Hepatocyte (in vitro differentiated cells): ENCODE data around the gene NCF4. TPM values are rescaled to one million over a fixed set of nuclear protein-coding genes. Genes with fewer than 3 reads are reported as not detected.

Experiments used
- DNase-seq: peaks from one replicate; pipeline ENCODE4 v3.0.0-alpha.2; 2016; ENCODE audit warnings: low spot score
- H2AFZ ChIP-seq: fragments of 200-600 bp; sonication (generic); 2 replicates; pipeline ENCODE4 v1.6.0; 2016; ENCODE audit warnings: antibody characterized with exemption, mild to moderate bottlenecking
- H3K27ac ChIP-seq: fragments of 200-600 bp; sonication (generic); 2 replicates; pipeline ENCODE4 v1.5.1; 2016; ENCODE audit warnings: mild to moderate bottlenecking
- H3K27me3 ChIP-seq: fragments of 200-600 bp; sonication (generic); 2 replicates; pipeline ENCODE4 v1.6.1; 2016
- H3K36me3 ChIP-seq: fragments of 200-600 bp; sonication (generic); replicated peaks from 2 replicates; pipeline ENCODE4 v1.5.1; 2016; ENCODE audit warnings: low read depth; ENCODE audit not compliant: insufficient read depth
- H3K4me1 ChIP-seq: fragments of 200-600 bp; sonication (generic); 2 replicates; pipeline ENCODE4 v1.5.1; 2016; ENCODE audit warnings: mild to moderate bottlenecking, moderate library complexity; ENCODE audit not compliant: insufficient read depth
- H3K4me2 ChIP-seq: fragments of 200-600 bp; sonication (generic); 2 replicates; pipeline ENCODE4 v1.6.0; 2016
- H3K4me3 ChIP-seq: fragments of 200-600 bp; sonication (generic); 2 replicates; pipeline ENCODE4 v1.5.1; 2016; ENCODE audit warnings: mild to moderate bottlenecking
- H3K79me2 ChIP-seq: fragments of 200-600 bp; sonication (generic); 2 replicates; pipeline ENCODE4 v1.6.0; 2017; ENCODE audit warnings: mild to moderate bottlenecking
- H3K9me2 ChIP-seq: fragments of 200-600 bp; sonication (generic); replicated peaks from 2 replicates; pipeline ENCODE4 v1.6.0; 2017; ENCODE audit warnings: mild to moderate bottlenecking; ENCODE audit not compliant: insufficient read depth
- H3K9me3 ChIP-seq: fragments of 200-600 bp; sonication (generic); 2 replicates; pipeline ENCODE4 v1.5.1; 2016; ENCODE audit warnings: low read depth, mild to moderate bottlenecking
- H4K20me1 ChIP-seq: fragments of 200-600 bp; sonication (generic); 2 replicates; pipeline ENCODE4 v1.6.0; 2016; ENCODE audit warnings: mild to moderate bottlenecking; ENCODE audit not compliant: insufficient read depth, poor library complexity, severe bottlenecking
- CTCF ChIP-seq: fragments of 200-600 bp; sonication (generic); IDR thresholded peaks from 2 replicates; pipeline ENCODE4 v1.5.1; 2016; ENCODE audit warnings: antibody characterized with exemption, mild to moderate bottlenecking; ENCODE audit not compliant: poor library complexity
- EZH2 ChIP-seq: fragments of 200-600 bp; sonication (generic); IDR thresholded peaks from 2 replicates; pipeline ENCODE4 v1.6.1; 2016; ENCODE audit warnings: antibody characterized with exemption, mild to moderate bottlenecking, borderline replicate concordance
- EZH2phosphoT487 ChIP-seq: fragments of 200-600 bp; sonication (generic); IDR thresholded peaks from one replicate; pipeline ENCODE4 v1.6.1; 2018; ENCODE audit warnings: antibody characterized with exemption, mild to moderate bottlenecking, low read depth, moderate library complexity; ENCODE audit not compliant: unreplicated experiment, severe bottlenecking
- WGBS: methylation state at CpG from one replicate; pipeline ENCODE4 v1.1.6; 2016; ENCODE audit warnings: low lambda C conversion rate; ENCODE audit errors: missing lambda C conversion rate; 5-methylcytosine and 5-hydroxymethylcytosine counted together
- polyA plus RNA-seq: library from polyadenylated mRNA; unstranded; fragments of >200 nt; fragmentation: Nextera tagmentation; extraction: Ambion mirVana; gene quantifications from 2 replicates; pipeline ENCODE4 v1.2.1, GENCODE V29; 2016
- total RNA-seq: library from RNA; depleted of rRNA; stranded (reverse); fragments of >200 nt; gene quantifications from 2 replicates; pipeline ENCODE4 v1.2.3, GENCODE V29; 2014

NCF4 gene
- total and polyA plus RNA-seq, 2 experiments from 2014 or later: 0.37 to 0.54 TPM

GRCh38 chr22:36862251-36863242, 1.7 kb downstream of the NCF4 start:
- no peak for DNase-seq
- TF ChIP-seq EZH2 (no peak), EZH2phosphoT487 (no peak), CTCF (no peak)
- H3K9me3 ChIP-seq: no peaks in the 10 kb centered on the region
- H3K27ac ChIP-seq: no peak overlapping the region
- H4K20me1 ChIP-seq: no peaks in the 10 kb centered on the region
- peaks cover 17% of the 10 kb centered on the region for H3K27me3 ChIP-seq
- H3K36me3 ChIP-seq: no peaks in the 10 kb centered on the region
- H3K4me1 ChIP-seq: no peaks in the 10 kb centered on the region
- H3K9me2 ChIP-seq: no peaks in the 10 kb centered on the region
- H3K4me2 ChIP-seq: no peak overlapping the region
- H3K4me3 ChIP-seq: no peak overlapping the region
- H2AFZ ChIP-seq: no peak overlapping the region
- WGBS: 90% methylated on average over 26 of the region's 26 CpGs
- H3K79me2 ChIP-seq: no peaks in the 10 kb centered on the region

- 85% methylated on average over 11 of the region's 11 CpGs for WGBS
- no peak overlapping the region for H3K27ac ChIP-seq
These were observed 2.5 kb downstream of the NCF4 start for GRCh38 chr22:36863281-36863680.

GRCh38 chr22:36863979-36864378, 3.2 kb downstream of the NCF4 start:
- Histone ChIP-seq H3K9me3 (no peaks in the 10 kb centered on the region), H3K27me3 (peaks cover 10% of the 10 kb centered on the region), H3K9me2 (no peaks in the 10 kb centered on the region), H2AFZ (no peak overlapping the region), H3K79me2 (no peaks in the 10 kb centered on the region), H4K20me1 (no peaks in the 10 kb centered on the region), H3K27ac (no peak overlapping the region), H3K4me1 (no peaks in the 10 kb centered on the region), H3K4me2 (no peak overlapping the region), H3K4me3 (no peak overlapping the region), H3K36me3 (no peaks in the 10 kb centered on the region)
- TF ChIP-seq CTCF (no peak), EZH2 (no peak), EZH2phosphoT487 (no peak)
- DNase-seq: no peak
- WGBS: 91% methylated on average over 6 of the region's 6 CpGs

More at GRCh38 chr22:36863281-36863680, 2.5 kb downstream of the NCF4 start:
- Histone ChIP-seq H2AFZ (no peak overlapping the region), H3K9me3 (no peaks in the 10 kb centered on the region), H3K79me2 (no peaks in the 10 kb centered on the region), H3K4me3 (no peak overlapping the region), H3K27me3 (peaks cover 10% of the 10 kb centered on the region), H3K36me3 (no peaks in the 10 kb centered on the region), H4K20me1 (no peaks in the 10 kb centered on the region), H3K4me1 (no peaks in the 10 kb centered on the region), H3K4me2 (no peak overlapping the region), H3K9me2 (no peaks in the 10 kb centered on the region)
- DNase-seq: no peak
- TF ChIP-seq EZH2 (no peak), EZH2phosphoT487 (no peak), CTCF (no peak)
